Cardiac fibroblast (primary cell): ENCODE measurements around the gene CEACAM4.

Experiments used
- DNase-seq, 2 donors: peaks; one replicate each; pipeline versions ENCODE4 v3.0.0 to v3.0.0-alpha.2; 2010; ENCODE audit warnings: low read depth in 2 of 2
- H3K4me3 ChIP-seq, 2 donors: replicated peaks in 1 of 2; 1 replicate in 1 of 2; 2 replicates in 1 of 2; pipeline ENCODE4 v1.5.1; 2011; ENCODE audit warnings: low read depth in 2 of 2, low read length in 2 of 2, mild to moderate bottlenecking in 2 of 2, moderate library complexity in 1 of 2
- TF ChIP-seq, protein P1 (sequence below): IDR thresholded peaks from one replicate; pipeline ENCODE4 v1.5.1; 2011; ENCODE audit warnings: low read depth, mild to moderate bottlenecking, low read length, inconsistent platforms

The CEACAM4 gene

DNA sequence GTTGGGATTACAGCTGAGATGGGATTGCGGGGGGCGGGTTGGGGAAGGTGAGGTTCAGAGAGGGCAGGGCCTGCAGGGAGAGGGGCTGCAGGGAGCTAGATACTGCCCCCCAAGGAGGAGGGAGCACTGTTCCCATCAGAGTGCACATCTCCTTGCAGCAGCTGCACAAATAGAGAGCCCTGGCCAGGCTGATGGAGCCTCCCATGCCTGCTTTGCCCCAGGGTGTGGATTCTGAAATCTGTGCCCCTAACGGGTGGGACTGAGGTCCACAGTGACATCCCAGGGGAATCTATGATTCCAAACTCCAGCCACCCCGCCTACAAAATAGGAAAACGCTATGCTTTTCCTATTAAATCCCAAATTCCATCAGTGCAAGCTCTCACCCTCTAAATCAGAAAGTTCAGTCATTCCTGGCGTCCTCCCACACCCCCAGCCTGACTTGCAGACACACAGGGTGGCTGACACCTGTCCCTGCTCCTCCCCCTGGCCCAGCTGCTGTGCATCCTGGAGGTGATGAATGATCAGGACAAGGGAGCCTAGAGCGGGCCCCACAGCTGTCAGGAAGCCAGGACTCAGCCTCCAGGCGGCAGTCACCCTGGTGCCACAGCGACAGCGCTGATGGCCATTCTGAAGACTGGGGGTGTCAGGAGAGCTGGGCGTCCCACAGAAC lies 57.3 kb downstream of the CEACAM4 start:
- no peak overlapping the region for H3K4me3 ChIP-seq
- DNase-seq = no peak
- TF ChIP-seq, protein P1, sequence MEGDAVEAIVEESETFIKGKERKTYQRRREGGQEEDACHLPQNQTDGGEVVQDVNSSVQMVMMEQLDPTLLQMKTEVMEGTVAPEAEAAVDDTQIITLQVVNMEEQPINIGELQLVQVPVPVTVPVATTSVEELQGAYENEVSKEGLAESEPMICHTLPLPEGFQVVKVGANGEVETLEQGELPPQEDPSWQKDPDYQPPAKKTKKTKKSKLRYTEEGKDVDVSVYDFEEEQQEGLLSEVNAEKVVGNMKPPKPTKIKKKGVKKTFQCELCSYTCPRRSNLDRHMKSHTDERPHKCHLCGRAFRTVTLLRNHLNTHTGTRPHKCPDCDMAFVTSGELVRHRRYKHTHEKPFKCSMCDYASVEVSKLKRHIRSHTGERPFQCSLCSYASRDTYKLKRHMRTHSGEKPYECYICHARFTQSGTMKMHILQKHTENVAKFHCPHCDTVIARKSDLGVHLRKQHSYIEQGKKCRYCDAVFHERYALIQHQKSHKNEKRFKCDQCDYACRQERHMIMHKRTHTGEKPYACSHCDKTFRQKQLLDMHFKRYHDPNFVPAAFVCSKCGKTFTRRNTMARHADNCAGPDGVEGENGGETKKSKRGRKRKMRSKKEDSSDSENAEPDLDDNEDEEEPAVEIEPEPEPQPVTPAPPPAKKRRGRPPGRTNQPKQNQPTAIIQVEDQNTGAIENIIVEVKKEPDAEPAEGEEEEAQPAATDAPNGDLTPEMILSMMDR = no peak
